Ovary (tissue), 9 donors: ENCODE results near the gene HBQ1. TPM values are rescaled to one million over a fixed set of nuclear protein-coding genes. Genes with fewer than 3 reads are reported as not detected.
A peak's percentile ranks its signal among the peaks of the same experiment; 100 is the strongest.

Experiments used
- DNase-seq, 5 donors: peaks; one replicate each; pipeline ENCODE4 v3.0.0-alpha.2; 2019 to 2020
- H3K27ac ChIP-seq, 2 donors: fragments of 200-600 bp; one replicate each; pipeline versions ENCODE4 v1.5.1 to v1.8.0; 2019 to 2022
- H3K27me3 ChIP-seq: fragments of 200-600 bp; one replicate; pipeline ENCODE4 v1.8.0; 2022
- H3K36me3 ChIP-seq: fragments of 200-600 bp; sonication (generic); one replicate; pipeline ENCODE4 v1.5.1; 2019
- H3K4me1 ChIP-seq: one replicate; pipeline ENCODE4 v1.8.1; 2013; ENCODE audit warnings: mild to moderate bottlenecking, moderate library complexity; ENCODE audit not compliant: insufficient read depth
- H3K4me3 ChIP-seq: fragments of 200-600 bp; sonication (generic); one replicate; pipeline ENCODE4 v1.5.1; 2017
- H3K9me3 ChIP-seq, 2 donors: fragments of 200-600 bp in 1 of 2; sonication (generic) in 1 of 2; one replicate each; pipeline versions ENCODE4 v1.5.1 to v1.8.1; 2013 to 2019; ENCODE audit warnings: mild to moderate bottlenecking in 1 of 2, moderate library complexity in 1 of 2
- CTCF ChIP-seq, 3 donors: fragments of 450-650 bp in 2 of 3; fragments of 200-600 bp in 1 of 3; IDR thresholded peaks; one replicate each; pipeline versions ENCODE4 v1.5.1 to v1.8.0; 2016 to 2022; ENCODE audit warnings: antibody characterized with exemption in 3 of 3, mild to moderate bottlenecking in 1 of 3
- EP300 ChIP-seq: sonication (generic); formaldehyde crosslinking; IDR thresholded peaks from one replicate; pipeline ENCODE4 v1.6.1; 2017; ENCODE audit warnings: antibody characterized with exemption
- POLR2A ChIP-seq: fragments of 450-650 bp; IDR thresholded peaks from one replicate; pipeline ENCODE4 v1.6.1; 2017; ENCODE audit warnings: antibody characterized with exemption, mild to moderate bottlenecking, moderate library complexity
- WGBS, 3 donors: extraction: QIAGEN DNeasy Blood & Tissue Kit in 1 of 3; methylation state at CpG; one replicate each; pipeline versions ENCODE4 v1.1.5 to v1.1.7; 2013 to 2017; 5-methylcytosine and 5-hydroxymethylcytosine counted together
- intact Hi-C, 4 donors: fragments of 100-400 bp; cut with DNase I; formaldehyde crosslinking; loops; one replicate each; pipeline versions ENCODE4 v1.11.0 to v1.15.1; 2022 to 2023
- polyA plus RNA-seq, 2 donors: library from polyadenylated mRNA; stranded (reverse); fragments of 200-250 nt in 1 of 2; fragments of 350-450 nt in 1 of 2; fragmentation: Illumina TruSeq in 1 of 2; extraction: RNeasy Lipid Tissue Mini Kit (QIAGEN cat#74804) in 1 of 2; gene quantifications; one replicate each; pipeline ENCODE4 v1.2.3, GENCODE V29; 2013 to 2014
- total RNA-seq, 7 donors: library from RNA; depleted of rRNA in 2 of 7; stranded (reverse); fragments of >200 nt in 2 of 7; fragmentation: NEBNext Ultra II Directional in 3 of 7; extraction: Animal tissue kit (Norgen Biotek cat#: 25700) in 3 of 7; gene quantifications; one replicate each; pipeline versions ENCODE4 v1.1.0 to v1.2.4, GENCODE V29; 2016 to 2023
- donor health status: DM: no; HTN: no; CAD: no; lungs with moderate emphysema.
- donor health status: DM: no; HTN: no; CAD: no.
- donor health status: Bipolar disorder and iron deficiency.
- donor health status: DM: yes; HTN: yes; CAD: no.
- donor health status: DM: no; HTN: no; CAD: no.
- donor health status: DM: yes; HTN: yes; CAD: no.

HBQ1 gene
- total and polyA plus RNA-seq, 9 donors, result 0.29 TPM; not detected in 8

GRCh38 chr16:181565-182021, 1.3 kb downstream of the HBQ1 start:
- Histone ChIP-seq H3K4me3 (no peak overlapping the region), H3K9me3 (no peaks in the 10 kb centered on the region), H3K27me3 (no peaks in the 10 kb centered on the region), H3K36me3 (no peaks in the 10 kb centered on the region), H3K4me1 (peaks cover 8% of the 10 kb centered on the region), H3K27ac (no peak overlapping the region)
- intact Hi-C loops, result loop anchor here in 2 of 4 donors (2.0 to 5.0 kb wide), 2 partner anchors 74 to 75 kb away; no protein-coding TSS in a partner anchor
- 3 to 11% (median 8%) methylated on average over 17 to 22 of the region's 22 CpGs for WGBS, 3 donors
- peak in 1 of 5 donors; percentile 84 for DNase-seq
- TF ChIP-seq CTCF (IDR thresholded peaks at IDR 0.05) (peak; percentile 91 to 94 (median 94)), POLR2A (no peak), EP300 (no peak)

GRCh38 chr16:183005-183404, 2.7 kb downstream of the HBQ1 start:
- no peak overlapping the region for H3K4me3 ChIP-seq
- 52 to 63% (median 59%) methylated on average over 7 of the region's 7 CpGs for WGBS, 3 donors
- no peaks in the 10 kb centered on the region for H3K36me3 ChIP-seq
- H3K27me3 ChIP-seq, result no peaks in the 10 kb centered on the region
- H3K4me1 ChIP-seq, result peaks cover 8% of the 10 kb centered on the region
- intact Hi-C loops, result loop anchor here in 1 of 4 donors (5.0 kb wide), 1 partner anchor 76 kb away; no protein-coding TSS in a partner anchor
- DNase-seq, result no peak
- no peaks in the 10 kb centered on the region for H3K9me3 ChIP-seq
- TF ChIP-seq EP300, result no peak
- TF ChIP-seq POLR2A, result no peak
- no peak for TF ChIP-seq CTCF (IDR thresholded peaks at IDR 0.05)
- no peak overlapping the region for H3K27ac ChIP-seq

DNA sequence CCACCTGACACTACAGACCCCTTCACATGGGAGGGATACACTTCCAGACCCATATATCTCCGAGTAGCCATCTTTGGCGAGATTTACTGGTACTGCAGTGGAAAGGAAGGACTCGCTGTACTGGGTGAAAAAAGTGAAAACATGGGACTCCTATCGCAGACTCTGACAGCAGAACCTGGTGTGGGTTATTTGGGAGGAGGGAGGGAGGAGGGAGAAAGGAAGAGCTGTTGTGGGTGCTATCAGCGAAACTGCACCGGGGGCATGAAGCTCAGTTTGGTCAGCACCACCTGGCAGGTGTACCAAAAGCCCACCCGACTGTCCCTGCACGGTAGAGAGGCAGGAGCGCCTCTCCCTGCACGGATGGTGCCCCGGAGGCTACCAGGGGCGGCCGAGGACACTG, 5.0 kb downstream of the HBQ1 start:
- no peak overlapping the region for H3K27ac ChIP-seq
- peaks cover 8% of the 10 kb centered on the region for H3K4me1 ChIP-seq
- WGBS, 3 donors, result 40 to 58% (median 53%) methylated on average over 12 to 13 of the region's 13 CpGs
- TF ChIP-seq EP300 (no peak), POLR2A (no peak), CTCF (IDR thresholded peaks at IDR 0.05) (no peak)
- intact Hi-C loops, result no loop called here
- H3K4me3 ChIP-seq, result no peak overlapping the region
- DNase-seq, result no peak
- no peaks in the 10 kb centered on the region for H3K36me3 ChIP-seq
- H3K27me3 ChIP-seq, result no peaks in the 10 kb centered on the region
- no peaks in the 10 kb centered on the region for H3K9me3 ChIP-seq

GRCh38 chr16:185691-186090, 5.4 kb downstream of the HBQ1 start:
- H3K4me1 ChIP-seq, result peaks cover 6% of the 10 kb centered on the region
- DNase-seq, result no peak
- intact Hi-C loops, result no loop called here
- TF ChIP-seq CTCF (IDR thresholded peaks at IDR 0.05) (no peak), POLR2A (no peak), EP300 (no peak)
- H3K27ac ChIP-seq, result no peak overlapping the region
- H3K9me3 ChIP-seq, result no peaks in the 10 kb centered on the region
- H3K36me3 ChIP-seq, result no peaks in the 10 kb centered on the region
- H3K27me3 ChIP-seq, result no peaks in the 10 kb centered on the region
- H3K4me3 ChIP-seq, result no peak overlapping the region
- WGBS, 3 donors, result 57 to 66% (median 60%) methylated on average over 8 to 11 of the region's 11 CpGs
